Breast epithelium (tissue), 3 donors: ENCODE results near the gene ARHGDIB.

Source experiments
- POLR2A ChIP-seq: fragments of 450-650 bp; IDR thresholded peaks from one replicate; pipeline ENCODE4 v1.6.1; 2016; ENCODE audit warnings: antibody characterized with exemption, mild to moderate bottlenecking, moderate library complexity
- TF ChIP-seq, protein P1 (sequence below), 3 donors: fragments of 450-650 bp; IDR thresholded peaks; one replicate each; pipeline ENCODE4 v1.5.1; 2016 to 2017; ENCODE audit warnings: antibody characterized with exemption in 3 of 3, mild to moderate bottlenecking in 3 of 3, moderate library complexity in 3 of 3

DNA sequence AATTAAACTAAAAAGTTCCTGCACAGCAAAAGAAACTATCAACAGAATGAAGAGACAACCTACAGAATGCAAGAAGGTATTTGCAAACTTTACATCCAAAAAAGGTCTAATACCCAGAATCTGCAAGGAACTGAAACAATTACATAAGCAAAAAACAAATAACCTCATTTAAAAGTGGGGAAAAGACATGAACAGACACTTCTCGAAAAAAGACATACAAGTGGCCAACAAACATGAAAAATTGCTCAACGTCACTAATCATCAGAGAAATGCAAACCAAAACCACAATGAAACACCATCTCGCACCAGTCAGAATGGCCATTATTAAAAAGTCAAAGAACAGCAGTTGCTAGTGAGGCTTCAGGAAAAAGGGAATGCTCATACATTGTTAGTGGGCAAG lies 26.6 kb upstream of the ARHGDIB start:
- no peak for TF ChIP-seq POLR2A
- TF ChIP-seq, protein P1, sequence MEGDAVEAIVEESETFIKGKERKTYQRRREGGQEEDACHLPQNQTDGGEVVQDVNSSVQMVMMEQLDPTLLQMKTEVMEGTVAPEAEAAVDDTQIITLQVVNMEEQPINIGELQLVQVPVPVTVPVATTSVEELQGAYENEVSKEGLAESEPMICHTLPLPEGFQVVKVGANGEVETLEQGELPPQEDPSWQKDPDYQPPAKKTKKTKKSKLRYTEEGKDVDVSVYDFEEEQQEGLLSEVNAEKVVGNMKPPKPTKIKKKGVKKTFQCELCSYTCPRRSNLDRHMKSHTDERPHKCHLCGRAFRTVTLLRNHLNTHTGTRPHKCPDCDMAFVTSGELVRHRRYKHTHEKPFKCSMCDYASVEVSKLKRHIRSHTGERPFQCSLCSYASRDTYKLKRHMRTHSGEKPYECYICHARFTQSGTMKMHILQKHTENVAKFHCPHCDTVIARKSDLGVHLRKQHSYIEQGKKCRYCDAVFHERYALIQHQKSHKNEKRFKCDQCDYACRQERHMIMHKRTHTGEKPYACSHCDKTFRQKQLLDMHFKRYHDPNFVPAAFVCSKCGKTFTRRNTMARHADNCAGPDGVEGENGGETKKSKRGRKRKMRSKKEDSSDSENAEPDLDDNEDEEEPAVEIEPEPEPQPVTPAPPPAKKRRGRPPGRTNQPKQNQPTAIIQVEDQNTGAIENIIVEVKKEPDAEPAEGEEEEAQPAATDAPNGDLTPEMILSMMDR (IDR thresholded peaks at IDR 0.05): no peak
